ENCODE data around the gene ASB6. TPM values are rescaled to one million over a fixed set of nuclear protein-coding genes. Genes with fewer than 3 reads are reported as not detected.

ASB6 gene
- total RNA-seq, 5 donors from 2014 or later (not counting 1 experiment from before 2014, with no cell fraction given) = 28.3 to 35.2 (median 30.8) TPM

- Histone ChIP-seq H3K36me3 (ENCODE audit: control insufficient read depth in 2 of 2, extremely low read depth in 1 of 2, insufficient read depth in 1 of 2, low read length in 1 of 2) (no peaks in the 10 kb centered on the region), H3K4me3 (ENCODE audit: control insufficient read depth in 1 of 2, extremely low read depth in 1 of 2, low read length in 1 of 2) (no peak overlapping the region), H3K27me3 (replicated peaks in 1 of 2; ENCODE audit: control insufficient read depth in 2 of 2, extremely low read depth in 1 of 2, insufficient read depth in 2 of 2, low read length in 1 of 2) (peaks cover 0 to 54% of the 10 kb centered on the region in 2 experiments), H3K9me3 (no peaks in the 10 kb centered on the region), H3K4me1 (ENCODE audit: control insufficient read depth in 1 of 2, extremely low read depth in 1 of 2, insufficient read depth in 2 of 2, low read length in 2 of 2) (no peaks in the 10 kb centered on the region), H3K27ac (ENCODE audit: low read length) (no peak overlapping the region)
- Mint-ChIP-seq H3K9me3 (no peaks in the 10 kb centered on the region), H3K27ac (no peak overlapping the region), H3K27me3 (peaks cover 8 to 33% of the 10 kb centered on the region in 2 donors), H3K4me1 (no peaks in the 10 kb centered on the region), H3K4me3 (no peak overlapping the region), H3K36me3 (no peaks in the 10 kb centered on the region)
- DNase-seq = no peak
- POLR2A ChIA-PET = no interaction called here
- ATAC-seq (replicated peaks in 1 of 4) = no peak
- CTCF ChIA-PET = no interaction called here
- WGBS (ENCODE audit: insufficient coverage) = 91% methylated on average over 3 of the region's 7 CpGs
Measured at GRCh38 chr9:129682381-129682780, 40.4 kb upstream of the ASB6 start.

GRCh38 chr9:129681924-129682323 lies 40.0 kb upstream of the ASB6 start:
- H3K4me1 Mint-ChIP-seq = no peaks in the 10 kb centered on the region
- 0% methylated on average over 2 of the region's 11 CpGs for WGBS (ENCODE audit: insufficient coverage)
- Histone ChIP-seq H3K36me3 (ENCODE audit: control insufficient read depth in 2 of 2, extremely low read depth in 1 of 2, insufficient read depth in 1 of 2, low read length in 1 of 2) (no peaks in the 10 kb centered on the region), H3K4me3 (ENCODE audit: control insufficient read depth in 1 of 2, extremely low read depth in 1 of 2, low read length in 1 of 2) (no peak overlapping the region), H3K4me1 (ENCODE audit: control insufficient read depth in 1 of 2, extremely low read depth in 1 of 2, insufficient read depth in 2 of 2, low read length in 2 of 2) (no peaks in the 10 kb centered on the region), H3K27me3 (replicated peaks in 1 of 2; ENCODE audit: control insufficient read depth in 2 of 2, extremely low read depth in 1 of 2, insufficient read depth in 2 of 2, low read length in 1 of 2) (peaks cover 0 to 58% of the 10 kb centered on the region in 2 experiments), H3K9me3 (no peaks in the 10 kb centered on the region), H3K27ac (ENCODE audit: low read length) (no peak overlapping the region)
- H3K36me3 Mint-ChIP-seq = no peaks in the 10 kb centered on the region
- CTCF ChIA-PET = no interaction called here
- no peaks in the 10 kb centered on the region for H3K9me3 Mint-ChIP-seq
- no peak overlapping the region for H3K4me3 Mint-ChIP-seq
- ATAC-seq (replicated peaks in 1 of 4) = no peak
- H3K27ac Mint-ChIP-seq = no peak overlapping the region
- DNase-seq = no peak
- POLR2A ChIA-PET = no interaction called here
- H3K27me3 Mint-ChIP-seq = peaks cover 11 to 35% of the 10 kb centered on the region in 2 donors

- ChIA-PET POLR2A (interaction anchor here in 1 of 2 donors (0.5 kb wide), 1 partner anchor 88 kb away, joined by 3 read pairs; no protein-coding TSS in a partner anchor), CTCF (no interaction called here)
- H3K27ac Mint-ChIP-seq = no peak overlapping the region
- H3K27me3 Mint-ChIP-seq = peaks cover 13 to 40% of the 10 kb centered on the region in 2 donors
- no peak overlapping the region for H3K4me3 Mint-ChIP-seq
- no peak overlapping the region for H3K4me3 ChIP-seq (ENCODE audit: control insufficient read depth in 1 of 2, extremely low read depth in 1 of 2, low read length in 1 of 2)
- H3K4me1 Mint-ChIP-seq = no peaks in the 10 kb centered on the region
- 54% methylated on average over 6 of the region's 9 CpGs for WGBS (ENCODE audit: insufficient coverage)
- ATAC-seq (replicated peaks in 1 of 4) (no peak), DNase-seq (no peak)
- H3K27me3 ChIP-seq (replicated peaks in 1 of 2; ENCODE audit: control insufficient read depth in 2 of 2, extremely low read depth in 1 of 2, insufficient read depth in 2 of 2, low read length in 1 of 2) = peaks cover 0 to 68% of the 10 kb centered on the region in 2 experiments
- no peak overlapping the region for H3K27ac ChIP-seq (ENCODE audit: low read length)
- no peaks in the 10 kb centered on the region for H3K9me3 Mint-ChIP-seq
- no peaks in the 10 kb centered on the region for H3K9me3 ChIP-seq
- no peaks in the 10 kb centered on the region for H3K36me3 Mint-ChIP-seq
- no peaks in the 10 kb centered on the region for H3K36me3 ChIP-seq (ENCODE audit: control insufficient read depth in 2 of 2, extremely low read depth in 1 of 2, insufficient read depth in 1 of 2, low read length in 1 of 2)
- H3K4me1 ChIP-seq (ENCODE audit: control insufficient read depth in 1 of 2, extremely low read depth in 1 of 2, insufficient read depth in 2 of 2, low read length in 2 of 2) = no peaks in the 10 kb centered on the region
Measured at GRCh38 chr9:129679537-129679936, 37.6 kb upstream of the ASB6 start.

GRCh38 chr9:129678844-129679243 lies 36.9 kb upstream of the ASB6 start:
- Mint-ChIP-seq H3K36me3 (no peaks in the 10 kb centered on the region), H3K27ac (no peak overlapping the region), H3K9me3 (no peaks in the 10 kb centered on the region), H3K27me3 (peaks cover 13 to 37% of the 10 kb centered on the region in 2 donors), H3K4me3 (no peak overlapping the region), H3K4me1 (no peaks in the 10 kb centered on the region)
- POLR2A ChIA-PET = no interaction called here
- H3K4me1 ChIP-seq (ENCODE audit: control insufficient read depth in 1 of 2, extremely low read depth in 1 of 2, insufficient read depth in 2 of 2, low read length in 2 of 2) = no peaks in the 10 kb centered on the region
- ATAC-seq (replicated peaks in 1 of 4) (no peak), DNase-seq (no peak)
- H3K4me3 ChIP-seq (ENCODE audit: control insufficient read depth in 1 of 2, extremely low read depth in 1 of 2, low read length in 1 of 2) = no peak overlapping the region
- H3K27me3 ChIP-seq (replicated peaks in 1 of 2; ENCODE audit: control insufficient read depth in 2 of 2, extremely low read depth in 1 of 2, insufficient read depth in 2 of 2, low read length in 1 of 2) = peaks cover 0 to 73% of the 10 kb centered on the region in 2 experiments
- WGBS (ENCODE audit: insufficient coverage) = 49% methylated on average over 4 of the region's 9 CpGs
- CTCF ChIA-PET = no interaction called here
- H3K9me3 ChIP-seq = no peaks in the 10 kb centered on the region
- H3K27ac ChIP-seq (ENCODE audit: low read length) = no peak overlapping the region
- H3K36me3 ChIP-seq (ENCODE audit: control insufficient read depth in 2 of 2, extremely low read depth in 1 of 2, insufficient read depth in 1 of 2, low read length in 1 of 2) = no peaks in the 10 kb centered on the region

- Histone ChIP-seq H3K36me3 (ENCODE audit: control insufficient read depth in 2 of 2, extremely low read depth in 1 of 2, insufficient read depth in 1 of 2, low read length in 1 of 2) (no peaks in the 10 kb centered on the region), H3K27me3 (replicated peaks in 1 of 2; ENCODE audit: control insufficient read depth in 2 of 2, extremely low read depth in 1 of 2, insufficient read depth in 2 of 2, low read length in 1 of 2) (peaks cover 0 to 73% of the 10 kb centered on the region in 2 experiments), H3K4me3 (ENCODE audit: control insufficient read depth in 1 of 2, extremely low read depth in 1 of 2, low read length in 1 of 2) (no peak overlapping the region), H3K4me1 (ENCODE audit: control insufficient read depth in 1 of 2, extremely low read depth in 1 of 2, insufficient read depth in 2 of 2, low read length in 2 of 2) (no peaks in the 10 kb centered on the region), H3K27ac (ENCODE audit: low read length) (no peak overlapping the region), H3K9me3 (no peaks in the 10 kb centered on the region)
- Mint-ChIP-seq H3K27me3 (peaks cover 13 to 38% of the 10 kb centered on the region in 2 donors), H3K4me3 (no peak overlapping the region), H3K9me3 (no peaks in the 10 kb centered on the region), H3K4me1 (no peaks in the 10 kb centered on the region), H3K27ac (no peak overlapping the region), H3K36me3 (no peaks in the 10 kb centered on the region)
- POLR2A ChIA-PET = no interaction called here
- DNase-seq (no peak), ATAC-seq (replicated peaks in 1 of 4) (no peak)
- CTCF ChIA-PET = no interaction called here
- WGBS (ENCODE audit: insufficient coverage) = 40% methylated on average over 1 of the region's 9 CpGs
Measured at GRCh38 chr9:129677456-129677855, 35.5 kb upstream of the ASB6 start.

- Histone ChIP-seq H3K36me3 (ENCODE audit: control insufficient read depth in 2 of 2, extremely low read depth in 1 of 2, insufficient read depth in 1 of 2, low read length in 1 of 2) (no peaks in the 10 kb centered on the region), H3K9me3 (no peaks in the 10 kb centered on the region), H3K4me3 (ENCODE audit: control insufficient read depth in 1 of 2, extremely low read depth in 1 of 2, low read length in 1 of 2) (no peak overlapping the region), H3K27ac (ENCODE audit: low read length) (no peak overlapping the region), H3K4me1 (ENCODE audit: control insufficient read depth in 1 of 2, extremely low read depth in 1 of 2, insufficient read depth in 2 of 2, low read length in 2 of 2) (no peaks in the 10 kb centered on the region), H3K27me3 (replicated peaks in 1 of 2; ENCODE audit: control insufficient read depth in 2 of 2, extremely low read depth in 1 of 2, insufficient read depth in 2 of 2, low read length in 1 of 2) (peaks cover 0 to 68% of the 10 kb centered on the region in 2 experiments)
- no peaks in the 10 kb centered on the region for H3K4me1 Mint-ChIP-seq
- WGBS (ENCODE audit: insufficient coverage) = 84% methylated on average over 10 of the region's 12 CpGs
- DNase-seq = no peak
- ATAC-seq (replicated peaks in 1 of 4) = no peak
- peaks cover 9 to 33% of the 10 kb centered on the region in 2 donors for H3K27me3 Mint-ChIP-seq
- no peaks in the 10 kb centered on the region for H3K9me3 Mint-ChIP-seq
- no peaks in the 10 kb centered on the region for H3K36me3 Mint-ChIP-seq
- no peak overlapping the region for H3K27ac Mint-ChIP-seq
- ChIA-PET POLR2A (no interaction called here), CTCF (no interaction called here)
- no peak overlapping the region for H3K4me3 Mint-ChIP-seq
Measured at GRCh38 chr9:129676975-129677374, 35.0 kb upstream of the ASB6 start.

- Mint-ChIP-seq H3K4me3 (no peak overlapping the region), H3K4me1 (no peaks in the 10 kb centered on the region), H3K27ac (no peak overlapping the region), H3K36me3 (no peaks in the 10 kb centered on the region), H3K27me3 (peaks cover 9 to 33% of the 10 kb centered on the region in 2 donors), H3K9me3 (no peaks in the 10 kb centered on the region)
- H3K9me3 ChIP-seq = no peaks in the 10 kb centered on the region
- DNase-seq (no peak), ATAC-seq (replicated peaks in 1 of 4) (no peak)
- H3K4me3 ChIP-seq (ENCODE audit: control insufficient read depth in 1 of 2, extremely low read depth in 1 of 2, low read length in 1 of 2) = no peak overlapping the region
- peaks cover 0 to 61% of the 10 kb centered on the region in 2 experiments for H3K27me3 ChIP-seq (replicated peaks in 1 of 2; ENCODE audit: control insufficient read depth in 2 of 2, extremely low read depth in 1 of 2, insufficient read depth in 2 of 2, low read length in 1 of 2)
- H3K27ac ChIP-seq (ENCODE audit: low read length) = no peak overlapping the region
- ChIA-PET POLR2A (no interaction called here), CTCF (no interaction called here)
- 76% methylated on average over 4 of the region's 4 CpGs for WGBS (ENCODE audit: insufficient coverage)
- H3K36me3 ChIP-seq (ENCODE audit: control insufficient read depth in 2 of 2, extremely low read depth in 1 of 2, insufficient read depth in 1 of 2, low read length in 1 of 2) = no peaks in the 10 kb centered on the region
- no peaks in the 10 kb centered on the region for H3K4me1 ChIP-seq (ENCODE audit: control insufficient read depth in 1 of 2, extremely low read depth in 1 of 2, insufficient read depth in 2 of 2, low read length in 2 of 2)
Measured at GRCh38 chr9:129676287-129676686, 34.3 kb upstream of the ASB6 start.

All from T-cell (primary cell).